K562 (cell line): Measurements from ENCODE around the gene CCDC174. TPM values are rescaled to one million over a fixed set of nuclear protein-coding genes. Genes with fewer than 3 reads are reported as not detected.

ENCODE experiments used
- BRD4 ChIP-seq: fragments of 200-600 bp; sonication (generic); IDR thresholded peaks from 2 replicates; pipeline ENCODE4 v1.6.1; 2017; ENCODE audit warnings: inconsistent platforms
- E2F6 ChIP-seq, 2 experiments: IDR thresholded peaks; 2 replicates each; pipeline ENCODE4 v1.6.1; 2011; ENCODE audit warnings: borderline replicate concordance in 1 of 2, control low read depth in 1 of 2, low read depth in 1 of 2, low read length in 1 of 2, mild to moderate bottlenecking in 1 of 2, mixed read lengths in 1 of 2, moderate library complexity in 1 of 2; ENCODE audit not compliant: insufficient read depth in 1 of 2, insufficient read length in 1 of 2, poor library complexity in 1 of 2, severe bottlenecking in 1 of 2; ENCODE audit errors: extremely low read depth in 1 of 2
- IRF1 ChIP-seq: sonication (generic); formaldehyde crosslinking; IDR thresholded peaks from 2 replicates; pipeline ENCODE4 v1.8.0; 2022; ENCODE audit warnings: missing genetic modification reagents, mild to moderate bottlenecking, borderline replicate concordance
- KDM1A ChIP-seq, 2 experiments: fragments of 450-650 bp; IDR thresholded peaks; 2 replicates each; pipeline ENCODE4 v1.6.1; 2016; ENCODE audit warnings: mild to moderate bottlenecking in 2 of 2
- MECOM ChIP-seq: fragments of 250-450 bp; sonication (Bioruptor Pico); IDR thresholded peaks from 2 replicates; pipeline ENCODE4 v1.8.0; 2022; ENCODE audit warnings: inconsistent platforms
- MEIS2 ChIP-seq: fragments of 450-650 bp; IDR thresholded peaks from 2 replicates; pipeline ENCODE4 v1.6.1; 2014; ENCODE audit warnings: mild to moderate bottlenecking; ENCODE audit not compliant: partially characterized antibody
- PML ChIP-seq: IDR thresholded peaks from 2 replicates; pipeline ENCODE4 v1.6.1; 2012; ENCODE audit warnings: low read length, inconsistent platforms
- SRF ChIP-seq, 2 experiments: fragments of 250-450, 450-650 bp in 1 of 2; sonication (Bioruptor Pico) in 1 of 2; sonication (generic) in 1 of 2; formaldehyde crosslinking; IDR thresholded peaks; 2 replicates each; pipeline versions ENCODE4 v1.5.0 to v1.5.1; 2020 to 2022; ENCODE audit warnings: mild to moderate bottlenecking in 1 of 2, missing genetic modification reagents in 1 of 2
- XRCC5 ChIP-seq: fragments of 200-400 bp; formaldehyde crosslinking; IDR thresholded peaks from 2 replicates; pipeline ENCODE4 v1.6.1; 2017; ENCODE audit warnings: low read depth, mild to moderate bottlenecking, low read length
- ZBTB12 ChIP-seq: fragments of 250-450 bp; sonication (Bioruptor Pico); IDR thresholded peaks from 2 replicates; pipeline ENCODE4 v1.4.0; 2020
- ZBTB8A ChIP-seq: fragments of 450-650 bp; IDR thresholded peaks from 2 replicates; pipeline ENCODE4 v1.6.1; 2018; ENCODE audit warnings: mild to moderate bottlenecking, moderate library complexity; ENCODE audit not compliant: partially characterized antibody
- ZNF512 ChIP-seq: IDR thresholded peaks from 2 replicates; pipeline ENCODE4 v1.6.1; 2016; ENCODE audit warnings: missing genetic modification characterization, missing compliant biosample characterization
- ZNF639 ChIP-seq, 2 experiments: fragments of 200-800 bp in 1 of 2; sonication (Bioruptor generic) in 1 of 2; sonication (generic) in 1 of 2; formaldehyde crosslinking in 1 of 2; IDR thresholded peaks in 1 of 2; conservative IDR thresholded peaks in 1 of 2; 2 replicates each; pipeline versions ENCODE4 v1.5.0 to v1.6.1; 2016 to 2020; ENCODE audit warnings: missing compliant biosample characterization in 1 of 2, missing genetic modification characterization in 1 of 2, missing genetic modification reagents in 1 of 2
- ZNF830 ChIP-seq: fragments of 250-450 bp; sonication (Bioruptor Pico); IDR thresholded peaks from 2 replicates; pipeline ENCODE4 v1.5.0; 2021; ENCODE audit warnings: mild to moderate bottlenecking
- polyA plus RNA-seq, 8 experiments: library from polyadenylated mRNA; depleted of rRNA in 4 of 8; stranded (reverse) in 5 of 8; unstranded in 3 of 8; fragments of >200 nt; fragmentation: Nextera tagmentation in 2 of 8; fragmentation: Illumina TruSeq in 1 of 8; extraction: Ambion mirVana in 2 of 8; extraction: Trizol in 1 of 8; gene quantifications; 2 replicates each; pipeline versions ENCODE4 v1.2.1 to v1.2.3, GENCODE V29; 2011 to 2014; ENCODE audit warnings: inconsistent platforms in 1 of 8, missing spikeins in 1 of 8
- total RNA-seq, 7 experiments: library from RNA; depleted of rRNA in 6 of 7; stranded (reverse); fragments of >200 nt in 6 of 7; fragmentation: Illumina TruSeq in 2 of 7; extraction: Trizol in 2 of 7; gene quantifications; 2 replicates each; pipeline versions ENCODE4 v1.2.1 to v1.2.3, GENCODE V29; 2011 to 2021; ENCODE audit warnings: low replicate concordance in 1 of 7

The CCDC174 gene
- total and polyA plus RNA-seq, 9 of the 15 experiments (the other 6 are each of a cell fraction or from before 2014, with no cell fraction given) = 7.4 to 41.0 (median 28.5) TPM

- TF ChIP-seq E2F6 (IDR thresholded peaks at IDR 0.05; ENCODE audit: borderline replicate concordance in 1 of 2, extremely low read depth in 1 of 2, insufficient read depth in 1 of 2, insufficient read length in 1 of 2, low read depth in 1 of 2, low read length in 1 of 2, poor library complexity in 1 of 2, severe bottlenecking in 1 of 2) = peak in 1 of 2 experiments; percentile 27
- TF ChIP-seq ZBTB12 (CRISPR knock-in tag) = peak; percentile 45; the same call in 1 of the 2 replicates
- no peak for TF ChIP-seq IRF1 (CRISPR knock-in tag)
- peak; percentile 93 to 99 for TF ChIP-seq SRF (CRISPR knock-in tag; IDR thresholded peaks at IDR 0.05)
- TF ChIP-seq KDM1A (IDR thresholded peaks at IDR 0.05) = no peak
- TF ChIP-seq MEIS2 = peak; percentile 11
- TF ChIP-seq XRCC5 = 0 out of 2 replicates have a peak, but pooled peaks have one; percentile 20
- 0 out of 2 replicates have a peak, but pooled peaks have one; percentile 15 for TF ChIP-seq ZNF830
- TF ChIP-seq MECOM = 0 out of 2 replicates have a peak, but pooled peaks have one; percentile 22
- TF ChIP-seq ZBTB8A = no peak
- peak in 1 of 2 experiments; percentile 93; a peak in 2 of 4 replicates for TF ChIP-seq ZNF639 (CRISPR knock-in tag; conservative IDR thresholded peaks at IDR 0.05 in 1 of 2, IDR thresholded peaks at IDR 0.05 in 1 of 2)
- TF ChIP-seq PML = peak; percentile 43; the same call in 1 of the 2 replicates
- TF ChIP-seq BRD4 = peak; percentile 67; the same call in 1 of the 2 replicates
- no peak for TF ChIP-seq ZNF512
Measured at GRCh38 chr3:14646589-14647413, 4.8 kb upstream of the CCDC174 start (continued).
